ENCODE measurements around the gene HRH2.
A peak's percentile ranks its signal among the peaks of the same experiment; 100 is the strongest.
"Not testable (repeated sequence)": the region's sequence is repeated elsewhere in the genome, so short reads cannot be mapped to it uniquely, and the experiment has no call there.

The HRH2 gene

GRCh38 chr5:175713930-175714329 is 56.1 kb downstream of the HRH2 start:
- no peak for DNase-seq (ENCODE audit: low read depth)

GRCh38 chr5:175714479-175715085 is 56.7 kb downstream of the HRH2 start:
- no peak for DNase-seq (ENCODE audit: low read depth)

GRCh38 chr5:175715627-175716522 is 58.0 kb downstream of the HRH2 start:
- DNase-seq (ENCODE audit: low read depth) = no peak

- no peak for DNase-seq (ENCODE audit: low read depth)
Observed at GRCh38 chr5:175717837-175718236, 60.0 kb downstream of the HRH2 start.

GRCh38 chr5:175718401-175719108 is 60.7 kb downstream of the HRH2 start:
- peak; percentile 62 for DNase-seq (ENCODE audit: low read depth)

GRCh38 chr5:175719109-175719432 is 61.2 kb downstream of the HRH2 start:
- not testable (repeated sequence) for DNase-seq (ENCODE audit: low read depth)

- DNase-seq (ENCODE audit: low read depth) = no peak
Observed at GRCh38 chr5:175724314-175725275, 66.7 kb downstream of the HRH2 start.

- DNase-seq (ENCODE audit: low read depth) = no peak
Observed at GRCh38 chr5:175728316-175728715, 70.4 kb downstream of the HRH2 start.

GRCh38 chr5:175728885-175729828 is 71.3 kb downstream of the HRH2 start:
- DNase-seq (ENCODE audit: low read depth) = no peak

- DNase-seq (ENCODE audit: low read depth) = peak; percentile 86
Observed at GRCh38 chr5:175729829-175730277, 72.0 kb downstream of the HRH2 start.

- no peak for DNase-seq (ENCODE audit: low read depth)
Observed at GRCh38 chr5:175731172-175731571, 73.3 kb downstream of the HRH2 start.

- no peak for DNase-seq (ENCODE audit: low read depth)
Observed at GRCh38 chr5:175731756-175732465, 74.0 kb downstream of the HRH2 start.

GRCh38 chr5:175733017-175733416 is 75.1 kb downstream of the HRH2 start:
- no peak for DNase-seq (ENCODE audit: low read depth)

- DNase-seq (ENCODE audit: low read depth) = no peak
Observed at GRCh38 chr5:175734016-175734415, 76.1 kb downstream of the HRH2 start.

- no peak for DNase-seq (ENCODE audit: low read depth)
Observed at GRCh38 chr5:175734501-175734900, 76.6 kb downstream of the HRH2 start.

- no peak for DNase-seq (ENCODE audit: low read depth)
Observed at GRCh38 chr5:175735701-175736100, 77.8 kb downstream of the HRH2 start.

- DNase-seq (ENCODE audit: low read depth) = no peak
Observed at GRCh38 chr5:175736652-175737051, 78.8 kb downstream of the HRH2 start.

- DNase-seq (ENCODE audit: low read depth) = no peak
Observed at GRCh38 chr5:175737481-175737880, 79.6 kb downstream of the HRH2 start.

GRCh38 chr5:175738126-175738525 is 80.3 kb downstream of the HRH2 start:
- no peak for DNase-seq (ENCODE audit: low read depth)

GRCh38 chr5:175738602-175739133 is 80.8 kb downstream of the HRH2 start:
- DNase-seq (ENCODE audit: low read depth) = no peak
